NCI-H2227 (cell line): ENCODE measurements around the gene GLDC.
"Not testable (repeated sequence)": the region's sequence is repeated elsewhere in the genome, so short reads cannot be mapped to it uniquely, and the experiment has no call there.

Experiments used
- DNase-seq: peaks from one replicate; lab custom pipeline; 2025; ENCODE audit not compliant: unreplicated experiment; lab: John Stamatoyannopoulos, UW

Gene GLDC

GRCh38 chr9:6622784-6623183 is 22.7 kb downstream of the GLDC start:
- DNase-seq, result not testable (repeated sequence)

- DNase-seq, result no peak
These were observed 24.7 kb downstream of the GLDC start for GRCh38 chr9:6620796-6621195.

GRCh38 chr9:6620353-6620752 is 25.2 kb downstream of the GLDC start:
- no peak for DNase-seq

- DNase-seq, result no peak
These were observed 25.6 kb downstream of the GLDC start for GRCh38 chr9:6619909-6620308.

- DNase-seq, result peak; percentile 38
These were observed 28.5 kb downstream of the GLDC start for GRCh38 chr9:6616951-6617602.

GRCh38 chr9:6614489-6614888 is 31.0 kb downstream of the GLDC start:
- DNase-seq, result no peak

- no peak for DNase-seq
These were observed 33.7 kb downstream of the GLDC start for GRCh38 chr9:6611865-6612264.

- DNase-seq, result no peak
These were observed 35.5 kb downstream of the GLDC start for GRCh38 chr9:6610073-6610472.

- no peak for DNase-seq
These were observed 36.0 kb downstream of the GLDC start for GRCh38 chr9:6609497-6610016.

- DNase-seq, result no peak
These were observed 40.3 kb downstream of the GLDC start for GRCh38 chr9:6605202-6605601.

- DNase-seq, result no peak
These were observed 45.1 kb downstream of the GLDC start for GRCh38 chr9:6600426-6600825.

GRCh38 chr9:6600006-6600405 is 45.5 kb downstream of the GLDC start:
- DNase-seq, result no peak

GRCh38 chr9:6598249-6598725 is 47.2 kb downstream of the GLDC start:
- no peak for DNase-seq

- no peak for DNase-seq
These were observed 52.7 kb downstream of the GLDC start for GRCh38 chr9:6592791-6593190.

GRCh38 chr9:6592231-6592630 is 53.3 kb downstream of the GLDC start:
- DNase-seq, result no peak

GRCh38 chr9:6590772-6591384 is 54.7 kb downstream of the GLDC start:
- no peak for DNase-seq

GRCh38 chr9:6590334-6590733 is 55.2 kb downstream of the GLDC start:
- no peak for DNase-seq

- peak; percentile 35 for DNase-seq
These were observed 60.5 kb downstream of the GLDC start for GRCh38 chr9:6584881-6585597.

- no peak for DNase-seq
These were observed 64.3 kb downstream of the GLDC start for GRCh38 chr9:6581253-6581652.

GRCh38 chr9:6579613-6580012 is 65.9 kb downstream of the GLDC start:
- DNase-seq, result no peak

- no peak for DNase-seq
These were observed 68.5 kb downstream of the GLDC start for GRCh38 chr9:6576987-6577386.
